K562 (cell line): ENCODE data around the gene PTPRF. TPM values are rescaled to one million over a fixed set of nuclear protein-coding genes. Genes with fewer than 3 reads are reported as not detected.

Experiments used
- ATAC-seq: fragments of 200-7000 bp; cut with Tn5 transposase; 3 replicates; pipeline ENCODE4 v1.9.1; 2020; ENCODE audit warnings: moderate library complexity
- BruUV-seq: library from RNA; stranded (reverse); fragments of 400-500 nt; replicated peaks from 2 replicates; lab custom pipeline; 2021; lab: Mats Ljungman, UMichigan
- CTCF ChIA-PET: fragments of 300-600 bp; formaldehyde crosslinking; extraction: SDS; loops from one replicate; lab custom pipeline; 2021; ENCODE audit warnings: low intra/inter-chr PET ratio; lab: Yijun Ruan, JAX
- POLR2A ChIA-PET: fragments of 300-600, 350-650 bp; sonication (Branson Sonifier 250); formaldehyde crosslinking; extraction: SDS; loops from one replicate; lab custom pipeline; 2021; ENCODE audit warnings: antibody characterized with exemption, inconsistent platforms; lab: Yijun Ruan, JAX
- DNase-seq, 4 experiments: peaks; one replicate each; pipeline versions ENCODE4 v3.0.0 to v3.0.0-alpha.2; 2011 to 2018; ENCODE audit warnings: low spot score in 3 of 4, mixed read lengths in 3 of 4; ENCODE audit errors: extremely low read depth in 1 of 4
- FAIRE-seq: peaks from 2 replicates; lab custom pipeline; 2011; peaks lifted over from hg19 to GRCh38; lab: Jason Lieb, UNC
- H2AFZ ChIP-seq: 2 replicates; pipeline ENCODE4 v1.6.0; 2011; ENCODE audit warnings: low read depth, low read length, control low read depth, inconsistent platforms
- H3K27ac ChIP-seq: fragments of 200-600 bp; 3 replicates; pipeline ENCODE4 v1.8.0; 2011; ENCODE audit warnings: low read depth, mild to moderate bottlenecking, control low read depth, inconsistent platforms, low read length, moderate library complexity, mixed read lengths; ENCODE audit errors: extremely low read depth
- H3K27me3 ChIP-seq, 2 experiments: fragments of 300-600 bp in 1 of 2; 2 replicates in 1 of 2; 3 replicates in 1 of 2; pipeline versions ENCODE4 v1.6.0 to v1.8.0; 2011; ENCODE audit warnings: inconsistent platforms in 2 of 2, low read length in 2 of 2, mild to moderate bottlenecking in 1 of 2, mixed read lengths in 1 of 2, moderate library complexity in 1 of 2; ENCODE audit not compliant: control insufficient read depth in 2 of 2, insufficient read depth in 2 of 2
- H3K36me3 ChIP-seq: fragments of 300-600 bp; 3 replicates; pipeline ENCODE4 v1.8.0; 2011; ENCODE audit warnings: mild to moderate bottlenecking, low read length, inconsistent platforms; ENCODE audit not compliant: control insufficient read depth, insufficient read depth
- H3K4me1 ChIP-seq, 2 experiments: fragments of 200-600 bp in 1 of 2; replicated peaks in 1 of 2; 2 replicates in 1 of 2; 3 replicates in 1 of 2; pipeline versions ENCODE4 v1.5.1 to v1.8.0; 2011; ENCODE audit warnings: inconsistent platforms in 2 of 2, low read length in 2 of 2, mild to moderate bottlenecking in 1 of 2, mixed read lengths in 1 of 2, moderate library complexity in 1 of 2; ENCODE audit not compliant: control insufficient read depth in 2 of 2, insufficient read depth in 2 of 2
- H3K4me2 ChIP-seq: 2 replicates; pipeline ENCODE4 v1.6.1; 2011; ENCODE audit warnings: low read length, control low read depth, inconsistent platforms, mixed read lengths; ENCODE audit not compliant: insufficient read depth
- H3K4me3 ChIP-seq: fragments of 200-600 bp; sonication (generic), shearing (Covaris generic); 2 replicates; pipeline ENCODE4 v1.5.1; 2016; ENCODE audit warnings: control low read depth, inconsistent platforms
- H3K79me2 ChIP-seq: fragments of 200-600 bp; 3 replicates; pipeline ENCODE4 v1.8.0; 2011; ENCODE audit warnings: low read length, inconsistent platforms; ENCODE audit not compliant: control insufficient read depth, insufficient read depth
- H3K9ac ChIP-seq, 2 experiments: 2 replicates each; pipeline versions ENCODE4 v1.6.0 to v1.6.1; 2011; ENCODE audit warnings: low read depth in 2 of 2, low read length in 2 of 2, control low read depth in 1 of 2, inconsistent platforms in 1 of 2, mild to moderate bottlenecking in 1 of 2, mixed read lengths in 1 of 2; ENCODE audit not compliant: insufficient read depth in 1 of 2
- H3K9me1 ChIP-seq: one replicate; pipeline ENCODE4 v1.6.0; 2011; ENCODE audit warnings: inconsistent platforms, mild to moderate bottlenecking, low read length, moderate library complexity; ENCODE audit not compliant: control insufficient read depth, insufficient read depth
- H3K9me3 ChIP-seq: replicated peaks from 2 replicates; pipeline ENCODE4 v1.5.1; 2011; ENCODE audit warnings: low read depth, low read length, inconsistent platforms; ENCODE audit not compliant: control insufficient read depth, insufficient read depth
- H4K20me1 ChIP-seq: replicated peaks from 2 replicates; pipeline ENCODE4 v1.6.1; 2011; ENCODE audit warnings: low read length, inconsistent platforms, mixed read lengths; ENCODE audit not compliant: control insufficient read depth, insufficient read depth
- ARHGAP35 ChIP-seq: fragments of 450-650 bp; IDR thresholded peaks from 2 replicates; pipeline ENCODE4 v1.6.1; 2018; ENCODE audit not compliant: partially characterized antibody
- CLOCK ChIP-seq: fragments of 250-450 bp; sonication (Bioruptor Pico); IDR thresholded peaks from 2 replicates; pipeline ENCODE4 v1.4.0; 2020; ENCODE audit warnings: mild to moderate bottlenecking, moderate library complexity, borderline replicate concordance
- HLTF ChIP-seq: fragments of 450-650 bp; IDR thresholded peaks from 2 replicates; pipeline ENCODE4 v1.6.1; 2016
- NCOA2 ChIP-seq, 2 experiments: fragments of 450-650 bp; IDR thresholded peaks; 2 replicates each; pipeline ENCODE4 v1.6.1; 2018; ENCODE audit warnings: mild to moderate bottlenecking in 2 of 2, moderate library complexity in 1 of 2; ENCODE audit not compliant: partially characterized antibody in 2 of 2
- SETDB1 ChIP-seq: IDR thresholded peaks from one replicate; pipeline ENCODE4 v1.6.1; 2012; ENCODE audit warnings: low read length, control low read depth, inconsistent platforms
- TRIM28 ChIP-seq: fragments of 450-650 bp; IDR thresholded peaks from 2 replicates; pipeline ENCODE4 v1.6.1; 2017
- ZBTB33 ChIP-seq: sonication (generic); formaldehyde crosslinking; IDR thresholded peaks from 2 replicates; pipeline ENCODE4 v1.8.1; 2023; ENCODE audit warnings: mild to moderate bottlenecking, missing genetic modification reagents
- ZHX1 ChIP-seq: fragments of 150-350 bp; conservative IDR thresholded peaks from 2 replicates; pipeline ENCODE4 v1.6.1; 2014; ENCODE audit warnings: low read length
- WGBS: fragments of 100-300 bp; shearing (Covaris generic); methylation state at CpG from one replicate; pipeline ENCODE4 v1.1.6; 2016; ENCODE audit warnings: low coverage, mixed read lengths; ENCODE audit not compliant: insufficient coverage; ENCODE audit errors: missing lambda C conversion rate; 5-methylcytosine and 5-hydroxymethylcytosine counted together
- in situ Hi-C: fragments of 300-500 bp; cut with MboI; formaldehyde crosslinking; loops from 4 replicates; pipeline ENCODE4 v1.15.0; 2018; ENCODE audit warnings: inconsistent platforms, mixed read lengths
- intact Hi-C: fragments of 100-400 bp; cut with micrococcal nuclease; formaldehyde crosslinking; loops from 2 replicates; pipeline ENCODE4 v1.14.2; 2022
- polyA plus RNA-seq, 8 experiments: library from polyadenylated mRNA; depleted of rRNA in 4 of 8; stranded (reverse) in 5 of 8; unstranded in 3 of 8; fragments of >200 nt; fragmentation: Nextera tagmentation in 2 of 8; fragmentation: Illumina TruSeq in 1 of 8; extraction: Ambion mirVana in 2 of 8; extraction: Trizol in 1 of 8; gene quantifications; 2 replicates each; pipeline versions ENCODE4 v1.2.1 to v1.2.3, GENCODE V29; 2011 to 2014; ENCODE audit warnings: inconsistent platforms in 1 of 8, missing spikeins in 1 of 8
- total RNA-seq, 7 experiments: library from RNA; depleted of rRNA in 6 of 7; stranded (reverse); fragments of >200 nt in 6 of 7; fragmentation: Illumina TruSeq in 2 of 7; extraction: Trizol in 2 of 7; gene quantifications; 2 replicates each; pipeline versions ENCODE4 v1.2.1 to v1.2.3, GENCODE V29; 2011 to 2021; ENCODE audit warnings: low replicate concordance in 1 of 7
- TF ChIP-seq, protein P1 (sequence below), 3 experiments: fragments of 200-800 bp in 1 of 3; sonication (Bioruptor generic) in 1 of 3; sonication (generic) in 1 of 3; formaldehyde crosslinking in 1 of 3; IDR thresholded peaks; 2 replicates each; pipeline versions ENCODE4 v1.6.1 to v1.8.0; 2016 to 2022; ENCODE audit warnings: mild to moderate bottlenecking in 2 of 3, missing compliant biosample characterization in 2 of 3, missing genetic modification characterization in 2 of 3, missing genetic modification reagents in 1 of 3
- TF ChIP-seq, protein P2 (sequence below): fragments of 250-450 bp; sonication (Bioruptor Pico); IDR thresholded peaks from 2 replicates; pipeline ENCODE4 v1.4.0; 2020

The PTPRF gene
- total and polyA plus RNA-seq, 9 of the 15 experiments (the other 6 are each of a cell fraction or from before 2014, with no cell fraction given): 0.13 to 4.3 (median 1.1) TPM

GRCh38 chr1:43538143-43538487, 7.4 kb downstream of the PTPRF start:
- ATAC-seq: no peak
- 10% methylated on average over 3 of the region's 3 CpGs for WGBS
- H3K79me2 ChIP-seq: no peaks in the 10 kb centered on the region
- no peak overlapping the region for H3K27ac ChIP-seq
- CTCF ChIA-PET: no interaction called here
- H4K20me1 ChIP-seq: peaks cover 31% of the 10 kb centered on the region
- no peaks in the 10 kb centered on the region for H3K9me3 ChIP-seq
- TF ChIP-seq HLTF (no peak), CLOCK (CRISPR knock-in tag) (no peak), TRIM28 (no peak), SETDB1 (no peak), ARHGAP35 (no peak), NCOA2 (IDR thresholded peaks at IDR 0.05; ENCODE audit: partially characterized antibody in 2 of 2) (no peak), ZHX1 (no peak), ZBTB33 (CRISPR knock-in tag) (no peak)
- TF ChIP-seq, protein P1, sequence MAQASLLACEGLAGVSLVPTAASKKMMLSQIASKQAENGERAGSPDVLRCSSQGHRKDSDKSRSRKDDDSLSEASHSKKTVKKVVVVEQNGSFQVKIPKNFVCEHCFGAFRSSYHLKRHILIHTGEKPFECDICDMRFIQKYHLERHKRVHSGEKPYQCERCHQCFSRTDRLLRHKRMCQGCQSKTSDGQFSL (CRISPR knock-in tag; IDR thresholded peaks at IDR 0.05): no peak
- TF ChIP-seq, protein P1 (tag; IDR thresholded peaks at IDR 0.05): no peak
- TF ChIP-seq, protein P2, sequence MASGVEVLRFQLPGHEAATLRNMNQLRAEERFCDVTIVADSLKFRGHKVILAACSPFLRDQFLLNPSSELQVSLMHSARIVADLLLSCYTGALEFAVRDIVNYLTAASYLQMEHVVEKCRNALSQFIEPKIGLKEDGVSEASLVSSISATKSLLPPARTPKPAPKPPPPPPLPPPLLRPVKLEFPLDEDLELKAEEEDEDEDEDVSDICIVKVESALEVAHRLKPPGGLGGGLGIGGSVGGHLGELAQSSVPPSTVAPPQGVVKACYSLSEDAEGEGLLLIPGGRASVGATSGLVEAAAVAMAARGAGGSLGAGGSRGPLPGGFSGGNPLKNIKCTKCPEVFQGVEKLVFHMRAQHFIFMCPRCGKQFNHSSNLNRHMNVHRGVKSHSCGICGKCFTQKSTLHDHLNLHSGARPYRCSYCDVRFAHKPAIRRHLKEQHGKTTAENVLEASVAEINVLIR (CRISPR knock-in tag): no peak
- TF ChIP-seq, all 486 proteins: peak for 0
- peaks cover 0 to 9% of the 10 kb centered on the region in 2 experiments; a peak in 2 of 5 replicates for H3K4me1 ChIP-seq
- H2AFZ ChIP-seq: no peak overlapping the region
- H3K4me2 ChIP-seq: no peak overlapping the region
- H3K9me1 ChIP-seq: peaks cover 10% of the 10 kb centered on the region
- peaks cover 24 to 81% of the 10 kb centered on the region in 2 experiments for H3K27me3 ChIP-seq
- FAIRE-seq (peak; percentile 60), DNase-seq (no peak)
- POLR2A ChIA-PET: interaction anchor here (1.3 kb wide), 1 partner anchor 9 kb away, joined by 4 read pairs; no protein-coding TSS in a partner anchor
- H3K9ac ChIP-seq: no peak overlapping the region
- in situ Hi-C loops: no loop called here
- no peak overlapping the region for H3K4me3 ChIP-seq
- H3K36me3 ChIP-seq: no peaks in the 10 kb centered on the region
- BruUV-seq: no TSS peak
- intact Hi-C loops: no loop called here
